GM18502 (cell line): ENCODE data around the gene EPS8L3.
"Not testable (repeated sequence)": the region's sequence is repeated elsewhere in the genome, so short reads cannot be mapped to it uniquely, and the experiment has no call there.

ENCODE experiments used
- ATAC-seq: cut with Tn5 transposase; IDR thresholded peaks from one replicate; pipeline ENCODE4 v1.9.1; 2021; ENCODE audit warnings: mild to moderate bottlenecking; ENCODE audit not compliant: unreplicated experiment, poor library complexity

The EPS8L3 gene

DNA sequence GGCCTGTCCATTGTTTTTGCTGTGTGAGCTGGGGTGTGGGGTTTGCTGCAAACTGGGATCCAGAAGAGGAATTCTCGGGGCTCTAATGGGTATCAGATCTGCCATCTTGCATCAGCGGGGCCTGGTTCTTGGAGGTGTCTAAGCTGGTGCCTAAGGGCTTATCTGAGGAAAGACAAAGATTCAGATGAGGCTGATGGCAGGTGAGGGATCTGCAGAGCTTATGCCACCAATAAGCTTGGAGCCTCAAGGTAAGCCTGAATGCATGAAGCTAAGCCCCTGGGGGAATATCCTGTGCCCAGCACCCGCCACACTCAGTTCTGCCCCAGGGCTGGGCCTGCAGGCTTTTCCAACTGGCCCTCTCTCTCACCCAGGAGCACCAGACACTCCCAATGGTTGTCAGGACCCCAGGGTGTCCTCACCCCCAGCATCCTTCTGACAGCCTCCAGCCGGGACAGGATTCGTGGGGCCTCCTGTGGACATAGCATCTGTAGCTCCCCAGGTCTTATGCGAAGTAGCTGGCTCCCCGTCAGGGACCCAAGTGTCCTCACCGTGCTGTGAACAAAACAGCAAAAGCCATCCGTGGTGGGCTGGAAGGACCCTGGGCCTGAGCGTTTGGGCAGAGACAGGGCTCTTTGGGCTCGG, 13.4 kb downstream of the EPS8L3 start:
- no peak for ATAC-seq

DNA sequence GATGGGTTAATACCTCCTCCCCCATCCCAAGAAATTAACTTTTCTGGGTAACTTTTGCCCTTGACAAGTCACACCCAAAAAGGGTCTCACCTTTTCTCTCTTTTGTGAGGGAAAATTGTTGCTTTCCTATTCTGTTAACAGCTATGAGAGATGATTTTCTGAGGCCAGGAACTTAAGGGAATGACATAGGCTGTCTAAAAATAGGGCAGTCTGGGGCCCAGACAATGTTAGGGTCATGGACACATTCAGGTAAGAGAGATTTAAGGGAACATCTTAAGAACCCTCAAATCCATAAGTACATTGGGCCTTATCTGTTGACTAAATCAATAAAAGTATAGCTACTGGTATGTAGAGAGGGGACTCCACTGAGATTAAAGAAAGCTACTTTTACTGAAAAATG, 14.5 kb downstream of the EPS8L3 start:
- ATAC-seq, result no peak

DNA sequence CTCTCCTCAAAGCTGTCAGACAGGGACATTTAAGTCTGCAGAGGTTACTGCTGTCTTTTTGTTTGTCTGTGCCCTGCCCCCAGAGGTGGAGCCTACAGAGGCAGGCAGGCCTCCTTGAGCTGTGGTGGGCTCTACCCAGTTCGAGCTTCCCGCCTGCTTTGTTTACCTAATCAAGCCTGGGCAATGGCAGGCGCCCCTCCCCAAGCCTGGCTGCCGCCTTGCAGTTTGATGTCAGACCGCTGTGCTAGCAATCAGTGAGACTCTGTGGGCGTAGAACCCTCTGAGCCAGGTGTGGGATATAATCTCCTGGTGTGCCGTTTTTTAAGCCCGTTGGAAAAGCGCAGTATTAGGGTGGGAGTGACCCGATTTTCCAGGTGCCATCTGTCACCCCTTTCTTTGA, 15.4 kb downstream of the EPS8L3 start:
- not testable (repeated sequence) for ATAC-seq

DNA sequence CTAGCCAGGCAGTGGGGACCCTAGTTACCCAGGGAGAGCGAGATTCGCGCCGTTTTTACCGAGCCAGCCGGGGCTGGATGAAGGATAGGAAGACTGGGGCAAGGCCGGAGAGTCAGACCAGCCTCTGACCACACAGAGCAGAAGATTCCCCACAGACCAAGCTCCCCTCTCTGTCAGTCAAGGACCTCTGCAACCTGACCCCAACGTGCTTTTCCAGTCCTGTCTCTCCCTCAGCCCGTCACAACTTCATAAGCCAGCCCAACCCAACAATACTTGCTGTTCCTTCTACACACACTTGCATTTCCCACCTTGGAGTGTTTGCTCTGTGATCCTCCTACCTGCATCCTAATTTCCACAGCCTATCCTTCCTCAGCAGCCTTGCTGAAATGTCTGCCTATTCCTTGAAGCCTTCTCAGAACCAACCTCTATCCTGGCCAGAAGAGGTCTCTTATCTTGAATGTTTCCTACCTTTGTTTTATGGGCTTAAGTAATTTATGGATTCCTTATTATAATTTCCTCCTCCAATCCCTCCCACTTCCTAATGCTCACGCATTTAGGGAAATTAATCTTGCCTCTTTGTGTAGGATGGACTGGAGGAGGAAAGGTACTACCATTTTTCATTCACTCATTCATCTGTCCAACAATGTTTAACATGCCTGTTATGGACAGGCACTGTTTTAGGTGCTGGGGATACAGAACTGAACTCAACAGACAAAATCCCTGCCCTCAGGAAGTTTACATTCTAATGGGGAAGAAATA, 22.9 kb downstream of the EPS8L3 start, which contains the start of gene GSTM3:
Gene GSTM3 (minus strand): TSS at position 424 of the 759 bp plus-strand sequence. CDS start 751 bp downstream, outside the sequence.
- peak; percentile 17 for ATAC-seq

DNA sequence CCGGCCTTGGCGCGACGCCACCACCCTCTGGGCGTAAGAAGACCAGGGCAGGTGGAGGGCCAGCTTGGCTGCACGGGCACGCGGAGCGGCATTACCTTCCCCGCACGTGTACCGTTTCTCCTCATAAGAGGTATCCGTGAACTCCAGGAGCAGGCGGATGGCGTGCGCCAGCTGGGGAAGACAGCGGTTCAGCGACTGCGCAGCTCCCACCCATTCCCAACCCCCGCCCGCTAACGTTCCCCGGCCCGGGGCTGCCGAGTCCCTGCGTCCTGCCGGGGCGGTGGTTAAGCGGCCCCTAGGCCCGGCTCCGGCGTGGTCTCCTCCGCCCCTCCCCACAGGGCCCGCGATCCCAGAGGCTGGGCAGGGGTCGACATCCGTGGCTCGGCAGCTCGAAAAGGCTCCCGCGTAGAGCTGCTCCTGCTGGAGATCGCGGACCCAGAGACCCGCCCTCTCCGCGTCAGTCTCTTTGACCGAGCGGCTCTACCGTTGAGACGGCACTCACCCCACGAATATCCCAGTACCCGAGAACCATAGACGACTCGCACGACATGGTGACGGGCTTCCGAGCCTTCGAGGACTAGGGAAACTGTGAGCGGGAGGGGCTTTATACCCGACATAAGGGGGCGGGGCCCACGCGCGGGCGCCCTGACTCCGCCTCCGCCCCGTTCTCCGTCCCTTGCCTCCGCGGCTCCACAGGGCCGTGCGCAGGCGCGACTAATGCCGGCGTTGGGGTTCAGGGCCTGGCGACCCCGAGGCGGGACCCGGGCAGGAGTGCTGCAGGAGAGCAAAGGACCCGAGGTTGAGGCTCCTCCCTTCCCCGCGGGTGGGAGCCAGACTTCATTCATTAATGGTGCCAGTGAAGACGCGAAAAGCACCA, 23.7 kb downstream of the EPS8L3 start:
- peak; percentile 95 for ATAC-seq

DNA sequence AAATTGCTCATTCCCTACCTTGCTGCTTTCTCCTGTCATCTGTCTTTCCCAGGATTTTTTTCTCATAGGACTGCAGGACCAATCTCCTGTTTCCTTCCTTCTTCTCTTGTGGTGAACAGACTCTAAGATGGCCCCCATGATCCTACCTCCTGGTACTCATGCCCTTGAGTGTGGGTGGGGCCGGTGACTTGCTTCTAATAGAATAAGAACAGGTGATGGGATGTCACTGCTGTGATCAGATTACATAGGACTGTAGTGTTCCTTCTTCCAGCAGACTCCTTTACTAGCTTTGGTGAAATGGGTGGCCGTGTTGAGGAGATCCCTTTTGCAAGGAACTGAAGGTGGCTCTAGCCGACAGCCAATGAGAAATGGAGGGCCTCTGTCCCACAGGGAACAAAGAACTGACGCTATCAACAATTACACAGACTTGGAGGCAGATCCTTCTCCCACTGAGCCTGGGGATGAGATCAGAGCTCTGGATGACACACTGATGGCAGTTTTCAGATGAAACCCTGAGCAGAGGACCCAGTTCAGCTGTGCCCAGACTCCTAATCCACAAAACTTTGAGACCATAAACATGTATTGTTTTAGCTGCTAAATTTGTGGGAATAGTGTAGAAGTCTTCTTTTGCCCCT, 30.4 kb downstream of the EPS8L3 start:
- no peak for ATAC-seq

DNA sequence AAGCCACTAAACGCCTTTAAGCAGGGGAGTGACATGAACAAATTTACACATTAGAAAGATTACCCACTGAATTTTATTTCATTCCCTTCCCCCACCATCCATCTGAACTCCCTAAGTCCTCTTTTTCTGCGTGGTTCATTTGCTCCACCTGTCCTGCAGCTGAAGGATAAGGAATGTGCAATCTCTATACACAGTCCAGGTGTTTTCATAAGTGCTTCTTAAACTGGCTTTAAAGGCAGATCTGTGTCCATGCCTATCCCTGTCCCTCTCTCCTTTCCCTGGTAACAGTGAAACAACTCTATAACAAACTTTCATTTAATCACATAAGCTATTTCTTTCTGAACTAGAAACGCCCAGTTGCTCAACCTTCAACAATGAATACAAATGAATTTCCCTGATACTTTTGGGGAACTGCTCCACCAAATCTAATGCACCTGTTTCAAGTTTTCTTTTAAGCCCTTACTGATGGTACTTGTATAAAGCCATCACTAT, 31.3 kb downstream of the EPS8L3 start:
- ATAC-seq, result no peak

DNA sequence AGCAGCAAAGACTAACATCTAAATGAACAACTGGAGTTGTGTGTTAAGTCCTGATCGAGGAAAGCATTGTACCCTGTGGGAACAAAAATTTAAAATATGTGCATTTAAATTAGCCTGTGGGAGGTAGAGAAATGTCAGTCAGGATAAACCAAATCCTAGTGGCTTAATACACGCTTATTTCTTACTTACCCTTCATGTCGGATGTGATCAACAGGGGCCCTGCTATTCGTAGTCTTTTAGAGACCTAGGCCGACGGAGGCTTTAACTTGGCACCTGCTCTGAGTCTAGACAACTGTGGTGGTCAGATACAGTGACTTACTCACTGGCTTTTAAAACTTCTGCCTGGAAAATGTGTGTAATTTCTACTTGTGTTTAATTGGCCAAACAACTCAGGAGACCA, 33.1 kb downstream of the EPS8L3 start:
- ATAC-seq, result no peak

DNA sequence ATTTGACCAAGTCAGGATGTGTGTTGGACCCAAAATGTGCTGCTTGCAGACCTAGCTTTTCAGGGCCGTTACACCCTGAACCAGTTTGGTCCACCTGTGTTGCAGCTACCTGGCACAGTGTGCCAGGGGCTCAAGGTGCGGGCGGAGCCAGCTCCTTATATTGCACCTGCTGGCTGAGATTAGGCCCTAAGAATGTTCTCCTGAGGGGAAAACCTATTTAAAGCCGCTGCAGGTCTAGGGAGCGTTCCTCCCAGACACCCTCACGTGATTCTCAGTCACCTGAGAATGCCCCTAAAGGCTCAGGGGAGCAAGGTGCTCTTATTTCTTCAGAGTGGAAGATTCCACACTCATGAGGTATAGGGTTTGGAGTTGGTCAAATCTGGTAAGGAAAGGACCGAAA, 34.9 kb downstream of the EPS8L3 start:
- ATAC-seq, result no peak

DNA sequence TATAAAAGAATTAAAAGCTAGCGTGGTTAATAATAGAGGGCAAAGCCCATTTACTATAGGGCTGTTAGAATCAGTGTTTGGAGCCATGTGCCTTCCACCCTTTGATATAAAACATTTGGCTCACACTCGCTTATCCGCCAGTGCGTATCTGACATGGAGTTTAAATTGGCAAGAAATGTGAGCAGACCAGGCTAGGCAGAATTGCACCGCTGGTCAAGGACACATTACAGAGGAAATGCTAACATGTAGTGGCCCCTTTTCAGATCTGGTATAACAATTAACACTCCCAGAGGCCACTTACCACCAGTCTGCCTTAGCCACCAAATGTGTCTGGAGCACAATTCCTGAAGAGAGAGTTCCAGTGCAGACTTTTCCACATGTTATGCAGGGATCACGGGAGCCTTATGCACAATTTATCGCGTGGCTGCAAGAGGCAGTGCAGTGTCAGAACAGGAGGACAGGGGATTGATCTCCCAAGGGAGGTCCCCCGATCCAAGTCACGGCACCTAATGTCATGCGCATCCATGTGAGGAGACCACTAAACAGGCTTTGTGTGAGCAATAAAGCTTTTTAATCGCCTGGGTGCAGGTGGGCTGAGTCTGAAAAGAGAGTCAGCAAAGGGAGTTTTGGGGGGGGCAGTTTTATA, 36.9 kb downstream of the EPS8L3 start:
- no peak for ATAC-seq

DNA sequence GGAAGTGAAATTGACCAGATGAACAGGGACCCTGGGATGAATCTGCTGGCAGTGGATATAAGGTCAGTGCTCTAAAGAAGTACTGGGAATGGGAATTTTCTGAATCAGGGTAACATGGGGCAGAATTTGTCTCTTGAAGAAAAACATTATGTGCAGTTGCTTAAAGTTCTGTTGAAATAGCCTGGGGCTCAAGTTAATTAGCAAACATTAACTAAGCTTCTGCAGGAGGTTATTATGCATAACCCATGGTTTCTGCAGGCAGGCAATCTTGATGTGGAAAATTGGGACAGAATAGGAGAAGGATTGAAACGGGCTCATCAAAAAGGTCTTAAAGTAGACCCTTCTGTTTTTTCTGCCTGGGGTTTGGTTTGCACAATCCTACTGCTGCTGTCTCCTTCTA, 37.7 kb downstream of the EPS8L3 start:
- no peak for ATAC-seq

DNA sequence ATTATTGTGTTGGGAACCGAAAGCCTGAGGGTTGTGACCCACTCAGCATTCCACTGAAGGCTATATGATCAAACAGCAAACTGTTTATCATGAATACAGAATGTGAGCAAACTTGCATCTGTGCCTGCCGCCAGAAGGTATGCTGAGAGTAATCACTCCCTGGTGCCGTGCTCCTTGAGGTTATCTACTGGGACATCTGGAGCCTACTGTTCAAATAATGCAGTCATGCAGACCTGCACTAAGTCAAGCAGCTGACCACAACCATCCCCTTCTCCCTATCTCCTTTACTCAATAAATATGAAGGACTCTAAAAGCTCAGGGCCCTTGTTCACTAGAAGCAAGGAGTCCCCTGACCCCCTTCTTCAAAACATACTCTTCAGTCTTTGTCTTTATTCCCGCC, 38.2 kb downstream of the EPS8L3 start:
- no peak for ATAC-seq

DNA sequence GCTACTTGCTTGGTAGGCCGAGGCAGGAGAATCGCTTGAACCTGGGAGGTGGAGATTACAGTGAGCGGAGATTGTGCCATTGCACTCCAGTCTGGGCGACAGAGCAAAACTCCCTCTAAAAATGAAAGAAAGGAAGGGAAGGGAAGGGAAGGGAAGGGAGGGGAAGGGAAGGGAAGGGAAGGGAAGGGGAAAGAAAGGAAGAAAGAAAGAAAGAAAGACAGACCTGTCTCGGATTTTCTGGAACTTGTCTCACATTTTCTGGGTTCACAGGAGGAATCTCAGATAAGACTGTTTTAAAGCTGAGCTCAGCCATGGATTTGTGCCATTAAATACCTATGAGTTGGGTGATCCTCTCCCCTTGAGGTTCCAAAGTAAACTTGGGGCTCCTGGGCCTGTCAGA, 38.8 kb downstream of the EPS8L3 start:
- no peak for ATAC-seq

DNA sequence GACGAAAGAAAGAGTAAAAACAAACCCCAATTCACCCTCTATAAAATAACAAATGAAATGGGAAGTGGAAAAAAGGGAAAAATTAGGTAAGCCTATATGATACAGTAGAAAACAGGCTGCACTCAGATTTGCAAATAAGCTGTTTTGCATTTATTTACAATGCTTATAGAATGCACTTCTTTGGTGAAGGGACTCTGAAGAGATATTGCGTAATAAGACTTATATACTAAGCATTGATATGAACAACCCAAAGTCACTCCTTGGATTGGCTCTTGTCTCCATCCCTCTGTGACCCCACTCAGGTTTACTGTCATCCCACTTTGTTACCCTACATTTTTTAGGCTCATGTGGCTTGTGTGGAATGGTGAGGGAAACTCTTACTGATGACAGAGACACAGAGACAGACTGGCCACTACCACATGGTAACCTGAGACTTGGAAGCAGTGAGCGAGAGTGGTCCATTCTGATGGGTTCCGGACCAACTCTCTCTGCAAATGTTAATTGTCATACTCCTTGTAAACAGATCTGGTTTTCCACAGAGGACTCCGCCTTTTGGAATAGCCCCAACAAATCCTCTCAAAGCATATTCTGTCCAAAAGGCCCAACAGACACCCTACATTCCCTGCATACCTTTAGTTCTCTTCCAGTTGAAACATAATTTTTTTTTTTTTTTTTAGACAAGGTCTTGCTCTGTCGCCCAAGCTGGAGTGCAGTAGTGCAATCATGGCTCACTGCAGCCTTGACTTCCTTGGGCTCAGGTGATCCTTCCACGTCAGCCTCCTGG, 40.6 kb downstream of the EPS8L3 start:
- no peak for ATAC-seq

DNA sequence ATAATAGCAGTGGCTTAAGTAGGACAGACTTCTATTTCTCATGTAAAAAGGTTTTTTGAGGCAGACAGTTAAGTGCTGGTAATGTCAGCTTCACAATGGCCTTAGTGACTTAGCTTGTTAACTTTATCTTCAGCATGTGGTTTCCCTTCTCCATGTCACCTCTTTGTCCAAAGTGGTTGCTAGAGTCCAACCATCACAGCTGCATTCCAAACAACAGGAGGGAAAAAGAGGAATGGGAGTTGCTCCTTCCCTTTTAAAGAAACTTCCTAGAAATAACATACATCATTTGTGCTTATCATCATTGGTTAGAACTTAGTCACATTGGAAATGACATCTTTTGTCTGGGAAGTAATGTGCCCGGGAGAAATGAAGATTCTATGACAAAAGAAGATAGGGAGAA, 41.8 kb downstream of the EPS8L3 start:
- no peak for ATAC-seq

DNA sequence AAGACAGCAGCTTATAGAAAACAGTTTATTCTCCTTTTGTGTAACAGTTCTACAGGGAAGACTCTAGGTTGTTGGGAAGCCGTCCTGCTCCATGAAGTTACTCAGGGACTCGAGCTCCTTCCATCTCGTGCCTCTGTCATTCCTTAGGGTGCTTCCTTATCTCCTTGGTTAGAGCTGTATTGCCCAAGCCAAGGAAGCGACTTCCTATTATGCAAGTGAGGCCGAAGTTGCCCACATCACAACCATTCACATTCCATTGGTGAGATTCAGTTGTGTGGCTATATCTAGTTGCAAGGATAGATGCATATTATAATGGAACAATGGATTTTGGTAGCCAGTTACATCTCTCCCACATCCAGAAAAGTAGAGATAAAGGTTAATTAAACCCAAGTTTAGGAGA, 42.7 kb downstream of the EPS8L3 start:
- ATAC-seq, result no peak

DNA sequence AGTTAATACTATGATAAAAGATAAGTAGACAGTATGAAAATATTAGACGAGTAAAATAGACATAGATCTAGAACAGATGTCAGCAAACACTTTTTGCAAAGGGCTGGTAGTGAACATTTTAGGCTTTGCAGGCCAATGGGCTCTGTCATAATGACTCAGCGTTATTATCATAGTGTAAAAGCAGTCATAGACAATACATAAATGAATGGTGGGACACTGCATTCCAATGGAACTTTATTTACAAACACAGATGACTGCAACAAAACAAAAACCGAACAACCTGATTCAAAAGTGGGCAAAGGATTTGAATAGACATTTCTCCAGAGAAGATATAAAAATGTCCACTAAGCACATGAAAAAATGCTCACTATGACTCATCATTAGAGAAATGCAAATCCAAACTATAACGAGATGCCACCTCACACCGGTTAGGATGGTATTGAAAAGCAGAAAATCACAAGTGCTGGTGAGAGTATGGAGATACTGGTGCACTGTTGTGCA, 44.3 kb downstream of the EPS8L3 start:
- peak; percentile 76 for ATAC-seq

DNA sequence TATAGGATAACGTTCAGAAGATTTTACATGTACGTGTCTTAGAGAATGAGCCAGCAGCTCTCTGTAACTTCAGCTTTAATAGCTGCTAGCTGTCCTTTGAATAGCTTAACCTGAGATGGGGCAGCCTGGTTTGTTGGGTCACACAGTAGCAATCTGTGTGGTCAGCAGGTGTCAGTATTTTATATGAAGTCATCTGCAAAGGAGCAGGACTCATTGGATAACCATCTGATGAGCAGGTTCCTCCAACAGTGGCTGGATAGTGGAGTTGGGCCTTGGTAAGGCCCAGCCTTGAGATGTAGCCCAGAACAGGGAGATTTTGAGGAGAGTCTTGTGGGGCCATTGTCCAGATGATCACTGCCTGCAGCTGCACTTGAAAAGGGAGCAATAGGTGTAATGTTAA, 45.2 kb downstream of the EPS8L3 start:
- no peak for ATAC-seq

DNA sequence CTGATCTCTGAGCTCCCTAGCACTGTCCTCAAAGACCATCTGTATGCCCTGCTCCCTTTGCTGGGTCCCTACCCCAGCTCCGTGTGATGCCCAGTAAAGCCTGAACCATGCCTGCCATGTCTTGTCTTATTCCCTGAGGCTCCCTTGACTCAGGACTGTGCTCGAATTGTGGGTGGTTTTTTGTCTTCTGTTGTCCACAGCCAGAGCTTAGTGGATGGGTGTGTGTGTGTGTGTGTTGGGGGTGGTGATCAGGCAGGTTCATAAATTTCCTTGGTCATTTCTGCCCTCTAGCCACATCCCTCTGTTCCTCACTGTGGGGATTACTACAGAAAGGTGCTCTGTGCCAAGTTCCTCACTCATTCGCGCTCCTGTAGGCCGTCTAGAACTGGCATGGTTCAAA, 46.0 kb downstream of the EPS8L3 start:
- no peak for ATAC-seq
